NCI-H2196 treated with DMSO at 0.1 percent for 48 hours (cell line): ENCODE results near the gene NRF1.
"Not testable (repeated sequence)": the region's sequence is repeated elsewhere in the genome, so short reads cannot be mapped to it uniquely, and the experiment has no call there.

Experiments used
- DNase-seq: peaks from one replicate; lab custom pipeline; 2025; ENCODE audit not compliant: unreplicated experiment; lab: John Stamatoyannopoulos, UW

The NRF1 gene

GRCh38 chr7:129611246-129612111, at the start of gene NRF1:
Gene NRF1, plus strand, starts transcription at chr7:129611720. Its CDS starts 45,632 bp downstream, at chr7:129657352.
- DNase-seq: peak; percentile 78

GRCh38 chr7:129566323-129566722, 45.2 kb upstream of the NRF1 start:
- DNase-seq: not testable (repeated sequence)

- DNase-seq: no peak
These were observed 44.1 kb upstream of the NRF1 start for GRCh38 chr7:129567377-129567776.

- no peak for DNase-seq
These were observed 43.3 kb upstream of the NRF1 start for GRCh38 chr7:129568240-129568639.

GRCh38 chr7:129569326-129569725, 42.2 kb upstream of the NRF1 start:
- no peak for DNase-seq

- DNase-seq: no peak
These were observed 41.7 kb upstream of the NRF1 start for GRCh38 chr7:129569811-129570215.

- no peak for DNase-seq
These were observed 40.3 kb upstream of the NRF1 start for GRCh38 chr7:129571201-129571600.

GRCh38 chr7:129572205-129572604, 39.3 kb upstream of the NRF1 start:
- no peak for DNase-seq

GRCh38 chr7:129574487-129574886, 37.0 kb upstream of the NRF1 start:
- no peak for DNase-seq

- no peak for DNase-seq
These were observed 35.8 kb upstream of the NRF1 start for GRCh38 chr7:129575699-129576098.

- DNase-seq: no peak
These were observed 35.4 kb upstream of the NRF1 start for GRCh38 chr7:129576138-129576537.

GRCh38 chr7:129578829-129579228, 32.7 kb upstream of the NRF1 start:
- DNase-seq: no peak

- DNase-seq: not testable (repeated sequence)
These were observed 25.3 kb upstream of the NRF1 start for GRCh38 chr7:129586179-129586578.

GRCh38 chr7:129588268-129588667, 23.3 kb upstream of the NRF1 start:
- no peak for DNase-seq

GRCh38 chr7:129591868-129592267, 19.7 kb upstream of the NRF1 start:
- DNase-seq: no peak

- DNase-seq: not testable (repeated sequence)
These were observed 15.1 kb upstream of the NRF1 start for GRCh38 chr7:129596386-129596785.

- DNase-seq: no peak
These were observed 13.8 kb upstream of the NRF1 start for GRCh38 chr7:129597672-129598071.

GRCh38 chr7:129599174-129599573, 12.3 kb upstream of the NRF1 start:
- no peak for DNase-seq

- DNase-seq: not testable (repeated sequence)
These were observed 7.9 kb upstream of the NRF1 start for GRCh38 chr7:129603594-129603993.

GRCh38 chr7:129604021-129604420, 7.5 kb upstream of the NRF1 start:
- not testable (repeated sequence) for DNase-seq

- no peak for DNase-seq
These were observed 6.6 kb upstream of the NRF1 start for GRCh38 chr7:129604713-129605437.

GRCh38 chr7:129605960-129606614, 5.4 kb upstream of the NRF1 start:
- DNase-seq: no peak
